Tibial artery (tissue), 4 donors: ENCODE data around the gene MRPL36.

Source experiments
- DNase-seq, 2 donors: peaks; one replicate each; pipeline ENCODE4 v3.0.0-alpha.2; 2019
- H3K27ac ChIP-seq, 2 donors: fragments of 200-600 bp; sonication (generic) in 1 of 2; 1 replicate in 1 of 2; 2 replicates in 1 of 2; pipeline ENCODE4 v1.5.1; 2018 to 2019; ENCODE audit warnings: mild to moderate bottlenecking in 1 of 2
- H3K27me3 ChIP-seq, 2 donors: fragments of 200-600 bp; sonication (generic) in 1 of 2; one replicate each; pipeline versions ENCODE4 v1.5.1 to v1.6.0; 2016 to 2019
- H3K36me3 ChIP-seq, 3 donors: fragments of 200-600 bp; sonication (generic) in 2 of 3; one replicate each; pipeline ENCODE4 v1.5.1; 2016 to 2019; ENCODE audit warnings: mild to moderate bottlenecking in 2 of 3
- H3K4me1 ChIP-seq, 4 donors: fragments of 200-600 bp; sonication (generic) in 2 of 4; 1 replicate in 3 of 4; 2 replicates in 1 of 4; pipeline ENCODE4 v1.5.1; 2016 to 2019
- H3K4me3 ChIP-seq, 2 donors: fragments of 200-600 bp; sonication (generic) in 1 of 2; 1 replicate in 1 of 2; 2 replicates in 1 of 2; pipeline ENCODE4 v1.5.1; 2018 to 2019; ENCODE audit warnings: mild to moderate bottlenecking in 2 of 2
- H3K9me3 ChIP-seq, 3 donors: fragments of 200-600 bp; sonication (generic) in 1 of 3; one replicate each; pipeline ENCODE4 v1.5.1; 2016 to 2019
- CTCF ChIP-seq, 2 experiments: fragments of 200-600 bp in 1 of 2; fragments of 450-650 bp in 1 of 2; IDR thresholded peaks; one replicate each; pipeline ENCODE4 v1.5.1; 2017 to 2019; ENCODE audit warnings: antibody characterized with exemption in 2 of 2, mild to moderate bottlenecking in 1 of 2, moderate library complexity in 1 of 2
- intact Hi-C: fragments of 100-400 bp; cut with DNase I; formaldehyde crosslinking; loops from one replicate; pipeline ENCODE4 v1.15.0; 2023; ENCODE audit warnings: low total_unique reads

Gene MRPL36

GRCh38 chr5:1768283-1769000 is 31.2 kb downstream of the MRPL36 start:
- Histone ChIP-seq H3K27ac (no peak overlapping the region), H3K4me3 (no peak overlapping the region), H3K36me3 (no peaks in the 10 kb centered on the region), H3K9me3 (no peaks in the 10 kb centered on the region), H3K27me3 (peaks cover 0 to 53% of the 10 kb centered on the region in 2 donors), H3K4me1 (no peaks in the 10 kb centered on the region)
- DNase-seq: peak in 1 of 2 donors; percentile 43
- intact Hi-C loops: no loop called here
- TF ChIP-seq CTCF (IDR thresholded peaks at IDR 0.05): no peak

- Histone ChIP-seq H3K36me3 (no peaks in the 10 kb centered on the region), H3K27ac (no peak overlapping the region), H3K9me3 (no peaks in the 10 kb centered on the region), H3K27me3 (peaks cover 0 to 60% of the 10 kb centered on the region in 2 donors), H3K4me3 (no peak overlapping the region), H3K4me1 (no peaks in the 10 kb centered on the region)
- TF ChIP-seq CTCF (IDR thresholded peaks at IDR 0.05): no peak
- peak in 1 of 2 donors; percentile 56 for DNase-seq
- intact Hi-C loops: no loop called here
Measured at GRCh38 chr5:1767524-1768282, 31.9 kb downstream of the MRPL36 start.

- Histone ChIP-seq H3K4me3 (no peak overlapping the region), H3K27ac (no peak overlapping the region), H3K4me1 (no peaks in the 10 kb centered on the region), H3K27me3 (peaks cover 0 to 62% of the 10 kb centered on the region in 2 donors), H3K36me3 (no peaks in the 10 kb centered on the region), H3K9me3 (no peaks in the 10 kb centered on the region)
- no peak for TF ChIP-seq CTCF (IDR thresholded peaks at IDR 0.05)
- intact Hi-C loops: no loop called here
- no peak for DNase-seq
Measured at GRCh38 chr5:1765880-1766235, 33.8 kb downstream of the MRPL36 start.

- H3K27me3 ChIP-seq: peaks cover 0 to 65% of the 10 kb centered on the region in 2 donors
- H3K36me3 ChIP-seq: no peaks in the 10 kb centered on the region
- intact Hi-C loops: no loop called here
Measured at GRCh38 chr5:1765141-1765879, 34.3 kb downstream of the MRPL36 start.

GRCh38 chr5:1764606-1764960 is 35.1 kb downstream of the MRPL36 start:
- no peak for TF ChIP-seq CTCF (IDR thresholded peaks at IDR 0.05)
- intact Hi-C loops: no loop called here

More at GRCh38 chr5:1765141-1765879, 34.3 kb downstream of the MRPL36 start:
- Histone ChIP-seq H3K4me3 (no peak overlapping the region), H3K27ac (no peak overlapping the region), H3K9me3 (no peaks in the 10 kb centered on the region), H3K4me1 (no peaks in the 10 kb centered on the region)
- TF ChIP-seq CTCF (IDR thresholded peaks at IDR 0.05): no peak
- peak in 1 of 2 donors; percentile 24 for DNase-seq

More at GRCh38 chr5:1764606-1764960, 35.1 kb downstream of the MRPL36 start:
- no peak overlapping the region for H3K27ac ChIP-seq
- no peaks in the 10 kb centered on the region for H3K4me1 ChIP-seq
- H3K4me3 ChIP-seq: no peak overlapping the region
- H3K27me3 ChIP-seq: peaks cover 0 to 59% of the 10 kb centered on the region in 2 donors
- no peaks in the 10 kb centered on the region for H3K36me3 ChIP-seq
- H3K9me3 ChIP-seq: no peaks in the 10 kb centered on the region
- DNase-seq: peak; percentile 4 to 47
